DND-41 (cell line): ENCODE measurements around the gene GMPPA.

Experiments
- ATAC-seq: fragments of 200-7000 bp; cut with Tn5 transposase; 3 replicates; pipeline ENCODE4 v1.9.1; 2021; ENCODE audit warnings: low read depth; ENCODE audit not compliant: insufficient read depth
- DNase-seq: peaks from one replicate; pipeline ENCODE4 v3.0.0-alpha.2; 2020
- H2AFZ ChIP-seq: 2 replicates; pipeline ENCODE4 v1.6.0; 2012; ENCODE audit warnings: low read depth, low read length
- H3K27ac ChIP-seq: 2 replicates; pipeline ENCODE4 v1.5.1; 2012; ENCODE audit warnings: low read length, inconsistent platforms
- H3K27me3 ChIP-seq: fragments of 200-600 bp; sonication (generic); 2 replicates; pipeline ENCODE4 v1.6.0; 2012; ENCODE audit warnings: low read length, mild to moderate bottlenecking, inconsistent platforms; ENCODE audit not compliant: insufficient read depth, poor library complexity
- H3K36me3 ChIP-seq: 2 replicates; pipeline ENCODE4 v1.5.1; 2012; ENCODE audit warnings: low read length, inconsistent platforms; ENCODE audit not compliant: insufficient read depth
- H3K4me1 ChIP-seq: 2 replicates; pipeline ENCODE4 v1.5.1; 2012; ENCODE audit warnings: mild to moderate bottlenecking, low read length; ENCODE audit not compliant: insufficient read depth
- H3K4me2 ChIP-seq: 2 replicates; pipeline ENCODE4 v1.6.0; 2012; ENCODE audit warnings: mild to moderate bottlenecking, moderate library complexity, low read length, inconsistent platforms; ENCODE audit not compliant: insufficient read depth
- H3K4me3 ChIP-seq, 2 experiments: fragments of 200-600 bp in 1 of 2; shearing (Covaris generic) in 1 of 2; 2 replicates each; pipeline ENCODE4 v1.5.1; 2012 to 2016; ENCODE audit warnings: inconsistent platforms in 2 of 2, low read length in 2 of 2, mild to moderate bottlenecking in 2 of 2, low read depth in 1 of 2, moderate library complexity in 1 of 2
- H3K79me2 ChIP-seq: 2 replicates; pipeline ENCODE4 v1.6.0; 2012; ENCODE audit warnings: low read length, inconsistent platforms; ENCODE audit not compliant: insufficient read depth
- H3K9ac ChIP-seq: 2 replicates; pipeline ENCODE4 v1.6.0; 2012; ENCODE audit warnings: low read depth, mild to moderate bottlenecking, inconsistent platforms, low read length, moderate library complexity
- H3K9me3 ChIP-seq: 2 replicates; pipeline ENCODE4 v1.5.1; 2012; ENCODE audit warnings: low read length, moderate library complexity, mild to moderate bottlenecking, inconsistent platforms; ENCODE audit not compliant: insufficient read depth, severe bottlenecking
- H4K20me1 ChIP-seq: 2 replicates; pipeline ENCODE4 v1.6.0; 2012; ENCODE audit warnings: low read length; ENCODE audit not compliant: insufficient read depth
- EZH2 ChIP-seq: IDR thresholded peaks from 3 replicates; pipeline ENCODE4 v1.6.1; 2012; ENCODE audit warnings: borderline replicate concordance, low read depth, mild to moderate bottlenecking, moderate library complexity, low read length, inconsistent platforms; ENCODE audit not compliant: severe bottlenecking
- TF ChIP-seq, protein P1 (sequence below): IDR thresholded peaks from 2 replicates; pipeline ENCODE4 v1.5.1; 2012; ENCODE audit warnings: borderline replicate concordance, low read length, moderate library complexity, mild to moderate bottlenecking; ENCODE audit not compliant: poor library complexity, severe bottlenecking; ENCODE audit errors: extremely low read depth

GMPPA gene

DNA sequence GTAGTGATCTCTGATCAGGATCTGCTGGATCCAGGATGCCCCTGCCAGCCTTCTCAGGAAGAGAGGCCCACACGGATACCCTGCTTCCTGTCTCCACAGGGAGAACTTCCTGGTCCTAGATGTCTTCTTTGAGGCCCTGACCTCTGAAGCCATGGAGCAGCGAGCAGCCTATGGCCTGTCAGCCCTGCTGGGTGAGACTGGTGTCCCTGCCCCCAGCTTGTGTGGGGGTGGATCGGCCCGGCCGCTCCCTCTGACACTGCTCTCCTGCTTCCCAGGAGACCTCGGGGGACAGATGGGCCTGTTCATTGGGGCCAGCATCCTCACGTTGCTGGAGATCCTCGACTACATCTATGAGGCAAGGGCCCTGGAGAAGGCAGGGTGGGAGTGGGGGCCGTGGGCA lies 38.3 kb downstream of the GMPPA start:
- Histone ChIP-seq H3K4me2 (no peak overlapping the region), H3K27ac (no peak overlapping the region), H3K9me3 (no peaks in the 10 kb centered on the region), H3K27me3 (peaks cover 7% of the 10 kb centered on the region), H3K79me2 (no peaks in the 10 kb centered on the region), H3K4me3 (no peak overlapping the region), H2AFZ (no peak overlapping the region), H3K36me3 (peaks cover 21% of the 10 kb centered on the region), H3K9ac (no peak overlapping the region), H3K4me1 (peaks cover 10% of the 10 kb centered on the region), H4K20me1 (peaks cover 23% of the 10 kb centered on the region)
- ATAC-seq (no peak), DNase-seq (no peak)
- TF ChIP-seq, protein P1, sequence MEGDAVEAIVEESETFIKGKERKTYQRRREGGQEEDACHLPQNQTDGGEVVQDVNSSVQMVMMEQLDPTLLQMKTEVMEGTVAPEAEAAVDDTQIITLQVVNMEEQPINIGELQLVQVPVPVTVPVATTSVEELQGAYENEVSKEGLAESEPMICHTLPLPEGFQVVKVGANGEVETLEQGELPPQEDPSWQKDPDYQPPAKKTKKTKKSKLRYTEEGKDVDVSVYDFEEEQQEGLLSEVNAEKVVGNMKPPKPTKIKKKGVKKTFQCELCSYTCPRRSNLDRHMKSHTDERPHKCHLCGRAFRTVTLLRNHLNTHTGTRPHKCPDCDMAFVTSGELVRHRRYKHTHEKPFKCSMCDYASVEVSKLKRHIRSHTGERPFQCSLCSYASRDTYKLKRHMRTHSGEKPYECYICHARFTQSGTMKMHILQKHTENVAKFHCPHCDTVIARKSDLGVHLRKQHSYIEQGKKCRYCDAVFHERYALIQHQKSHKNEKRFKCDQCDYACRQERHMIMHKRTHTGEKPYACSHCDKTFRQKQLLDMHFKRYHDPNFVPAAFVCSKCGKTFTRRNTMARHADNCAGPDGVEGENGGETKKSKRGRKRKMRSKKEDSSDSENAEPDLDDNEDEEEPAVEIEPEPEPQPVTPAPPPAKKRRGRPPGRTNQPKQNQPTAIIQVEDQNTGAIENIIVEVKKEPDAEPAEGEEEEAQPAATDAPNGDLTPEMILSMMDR, result no peak
- no peak for TF ChIP-seq EZH2

DNA sequence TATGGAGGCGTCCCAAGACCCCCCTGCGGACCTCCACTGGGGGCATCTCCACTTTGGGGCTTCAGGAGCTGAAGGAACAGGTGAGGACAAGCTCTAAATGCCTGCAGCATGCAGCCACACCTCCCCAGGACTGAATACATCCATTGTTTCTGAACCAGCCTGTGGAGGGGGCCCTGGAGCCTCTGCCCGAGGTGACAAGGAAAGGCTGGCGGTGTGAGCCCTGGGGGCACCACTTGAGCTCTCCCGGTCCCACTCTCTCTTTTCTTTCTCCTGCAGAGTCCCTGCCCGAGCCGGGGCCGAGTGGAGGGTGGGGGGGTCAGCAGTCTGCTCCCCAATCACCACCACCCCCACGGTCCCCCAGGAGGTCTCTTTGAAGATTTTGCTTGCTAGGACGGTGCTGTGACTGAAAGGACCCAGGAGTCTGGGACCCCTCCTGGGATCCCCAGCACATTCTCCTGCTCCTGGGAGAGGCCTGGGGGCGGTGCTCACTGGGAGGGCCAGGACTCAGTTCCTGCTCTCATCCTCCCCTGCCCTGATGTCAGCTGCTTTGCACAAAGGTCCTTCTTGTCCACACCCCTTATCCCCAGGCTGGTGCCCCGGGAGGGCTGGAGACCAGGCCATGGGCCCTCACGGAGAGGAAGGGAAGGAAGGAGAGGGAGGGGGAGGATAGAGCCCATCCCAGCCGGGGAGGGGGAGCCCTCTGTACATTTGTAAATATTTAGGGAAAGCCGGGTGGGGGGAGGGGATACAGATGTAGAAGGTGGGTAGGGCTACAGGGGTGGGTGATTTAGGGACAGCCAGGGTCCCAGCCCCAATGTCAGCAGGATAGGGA lies 39.2 kb downstream of the GMPPA start:
- H3K27ac ChIP-seq, result no peak overlapping the region
- no peaks in the 10 kb centered on the region for H3K9me3 ChIP-seq
- ATAC-seq (no peak), DNase-seq (no peak)
- no peak overlapping the region for H3K9ac ChIP-seq
- no peak overlapping the region for H2AFZ ChIP-seq
- H3K4me2 ChIP-seq, result no peak overlapping the region
- no peak for TF ChIP-seq EZH2
- TF ChIP-seq, protein P1, result no peak
- no peak overlapping the region for H3K4me3 ChIP-seq
- peaks cover 28% of the 10 kb centered on the region for H4K20me1 ChIP-seq
- peaks cover 21% of the 10 kb centered on the region for H3K36me3 ChIP-seq
- H3K27me3 ChIP-seq, result no peaks in the 10 kb centered on the region
- peaks cover 19% of the 10 kb centered on the region for H3K4me1 ChIP-seq
- H3K79me2 ChIP-seq, result no peaks in the 10 kb centered on the region

DNA sequence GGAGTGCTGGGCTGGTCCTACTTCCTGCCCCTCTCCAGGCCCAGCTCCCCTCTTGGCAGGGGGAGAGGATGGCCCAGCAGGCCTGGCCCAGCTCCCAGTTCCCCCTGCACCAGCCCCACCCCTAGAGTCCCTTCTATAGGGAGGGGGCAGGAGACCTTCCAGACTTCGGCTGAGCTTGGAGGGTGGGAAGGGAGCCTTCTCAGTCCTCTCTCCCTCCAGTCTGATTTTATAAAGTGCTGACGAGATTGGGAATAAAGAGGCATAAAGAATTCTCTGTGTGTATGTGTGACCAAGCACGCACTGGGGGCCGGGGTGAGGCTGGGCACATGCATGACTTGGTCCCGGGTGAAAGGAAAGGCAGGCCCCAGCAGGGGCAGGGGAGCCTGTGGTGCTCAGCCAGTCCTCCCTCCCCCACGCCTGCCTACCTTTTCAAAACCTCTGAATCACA lies 39.8 kb downstream of the GMPPA start:
- DNase-seq, result no peak
- no peak overlapping the region for H2AFZ ChIP-seq
- no peak overlapping the region for H3K9ac ChIP-seq
- H3K4me1 ChIP-seq, result peaks cover 22% of the 10 kb centered on the region
- H3K27ac ChIP-seq, result no peak overlapping the region
- H3K27me3 ChIP-seq, result no peaks in the 10 kb centered on the region
- TF ChIP-seq EZH2, result no peak
- TF ChIP-seq, protein P1, result no peak
- H3K79me2 ChIP-seq, result no peaks in the 10 kb centered on the region
- no peak overlapping the region for H3K4me2 ChIP-seq
- H4K20me1 ChIP-seq, result peaks cover 25% of the 10 kb centered on the region
- no peak for ATAC-seq
- H3K36me3 ChIP-seq, result peaks cover 21% of the 10 kb centered on the region
- no peak overlapping the region for H3K4me3 ChIP-seq
- no peaks in the 10 kb centered on the region for H3K9me3 ChIP-seq
